ENCODE measurements around the gene COL18A1.
"Not testable (repeated sequence)": the region's sequence is repeated elsewhere in the genome, so short reads cannot be mapped to it uniquely, and the experiment has no call there.

GRCh38 chr21:45501081-45502005 lies 96.4 kb downstream of the COL18A1 start:
- not testable (repeated sequence) for TF ChIP-seq CTCF (IDR thresholded peaks at IDR 0.05 in 8 of 11, conservative IDR thresholded peaks at IDR 0.05 in 3 of 11); POLR2A (IDR thresholded peaks at IDR 0.05); POLR2AphosphoS5 (IDR thresholded peaks at IDR 0.05)

Measured in spleen (tissue), 7 donors.